ENCODE measurements around the gene CSN2.
"Not testable (repeated sequence)": the region's sequence is repeated elsewhere in the genome, so short reads cannot be mapped to it uniquely, and the experiment has no call there.

Gene CSN2, protein sequence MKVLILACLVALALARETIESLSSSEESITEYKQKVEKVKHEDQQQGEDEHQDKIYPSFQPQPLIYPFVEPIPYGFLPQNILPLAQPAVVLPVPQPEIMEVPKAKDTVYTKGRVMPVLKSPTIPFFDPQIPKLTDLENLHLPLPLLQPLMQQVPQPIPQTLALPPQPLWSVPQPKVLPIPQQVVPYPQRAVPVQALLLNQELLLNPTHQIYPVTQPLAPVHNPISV

DNA sequence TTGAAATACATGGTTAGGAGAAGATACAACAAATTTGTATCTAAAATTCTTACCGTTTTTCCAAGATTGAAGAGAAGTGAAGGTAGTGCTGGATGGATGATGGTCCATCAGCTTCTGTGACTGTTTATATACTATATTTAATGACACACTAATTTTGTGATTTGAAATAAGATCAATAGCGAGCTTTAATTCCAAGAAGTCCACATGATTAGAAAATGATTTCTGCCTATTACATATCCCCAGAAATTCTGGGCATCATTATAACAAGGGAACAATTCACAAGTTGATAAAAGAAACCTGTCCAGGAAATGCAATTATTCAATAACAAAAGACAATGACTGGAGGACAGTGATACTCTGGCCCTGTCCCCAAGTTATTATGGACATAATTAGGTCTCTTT is at the start of gene CSN2:
TSS of gene CSN2 (minus strand) at position 101 of the 400 bp plus-strand sequence. CDS start 4,733 bp downstream, outside the sequence.
- no peak for DNase-seq

DNA sequence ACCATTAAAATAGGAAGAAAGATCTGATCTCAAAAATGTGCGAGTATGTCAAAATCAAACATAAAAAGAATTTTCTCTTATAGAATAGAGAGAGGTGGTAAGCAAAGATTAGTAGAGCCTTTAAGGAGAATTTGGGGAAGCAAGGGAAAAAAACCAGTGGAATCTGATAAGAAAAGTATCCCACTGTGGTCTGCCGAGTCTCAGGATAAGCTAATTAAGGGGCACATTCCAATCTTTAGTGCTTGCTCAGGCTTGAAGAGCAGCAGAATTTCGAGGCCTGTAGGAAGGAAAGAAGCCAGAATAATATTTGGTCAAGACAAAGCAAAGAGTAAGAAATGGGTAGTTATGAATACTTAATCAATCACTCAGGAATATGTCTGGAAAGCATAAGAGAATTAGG is 43.2 kb upstream of the CSN2 start:
- no peak for DNase-seq

DNA sequence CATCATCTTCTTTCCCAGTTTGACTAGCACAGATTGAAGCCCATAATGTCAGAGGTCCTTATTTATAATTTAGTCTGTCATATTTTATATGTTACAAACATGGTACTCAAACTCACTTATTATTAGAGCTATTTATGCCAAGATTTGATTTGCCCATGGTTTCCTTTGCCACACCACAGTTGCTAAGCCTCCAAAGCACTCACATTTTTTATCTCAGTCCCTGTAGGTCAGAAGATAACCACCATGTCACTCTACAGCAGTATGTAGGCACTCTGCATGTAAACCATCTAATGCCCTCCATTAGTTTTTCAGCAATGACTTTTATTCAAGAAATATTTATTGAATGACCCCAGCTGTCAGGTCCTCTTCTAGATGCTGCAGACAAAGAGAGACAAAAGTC is 37.0 kb upstream of the CSN2 start:
- no peak for DNase-seq

DNA sequence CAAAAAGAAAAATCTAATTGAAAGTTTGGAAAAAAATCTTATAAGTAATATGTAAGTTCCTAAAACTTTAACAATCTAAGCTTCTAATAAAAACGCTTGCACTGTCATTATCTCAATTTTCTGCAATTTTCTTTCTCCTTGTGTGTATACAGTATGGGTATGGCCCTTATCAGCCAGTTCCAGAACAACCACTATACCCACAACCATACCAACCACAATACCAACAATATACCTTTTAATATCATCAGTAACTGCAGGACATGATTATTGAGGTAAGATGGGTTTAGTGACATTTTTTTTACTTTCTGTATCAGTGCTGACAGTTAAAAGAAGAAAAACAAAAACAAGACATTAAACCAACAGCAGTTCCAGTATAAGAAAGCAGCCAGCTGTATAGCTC is 35.2 kb upstream of the CSN2 start:
- no peak for DNase-seq

DNA sequence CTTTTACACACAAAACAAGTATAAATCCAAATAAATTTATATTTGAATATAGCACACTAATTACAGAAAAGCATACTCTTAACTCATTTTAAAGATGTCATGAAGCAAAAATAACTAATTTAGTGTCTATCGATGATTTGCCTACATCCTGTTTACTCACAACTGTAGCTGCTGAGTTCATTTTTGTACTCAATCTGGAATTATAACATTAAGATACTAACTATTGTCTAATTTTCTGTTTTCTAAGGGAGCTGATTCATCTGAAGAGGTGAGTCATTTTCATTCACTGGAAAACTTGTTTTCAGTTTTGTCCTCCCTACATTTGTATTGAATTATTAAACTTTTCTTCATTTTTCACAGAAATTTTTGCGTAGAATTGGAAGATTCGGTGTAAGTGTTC is 33.9 kb upstream of the CSN2 start:
- DNase-seq, result no peak

DNA sequence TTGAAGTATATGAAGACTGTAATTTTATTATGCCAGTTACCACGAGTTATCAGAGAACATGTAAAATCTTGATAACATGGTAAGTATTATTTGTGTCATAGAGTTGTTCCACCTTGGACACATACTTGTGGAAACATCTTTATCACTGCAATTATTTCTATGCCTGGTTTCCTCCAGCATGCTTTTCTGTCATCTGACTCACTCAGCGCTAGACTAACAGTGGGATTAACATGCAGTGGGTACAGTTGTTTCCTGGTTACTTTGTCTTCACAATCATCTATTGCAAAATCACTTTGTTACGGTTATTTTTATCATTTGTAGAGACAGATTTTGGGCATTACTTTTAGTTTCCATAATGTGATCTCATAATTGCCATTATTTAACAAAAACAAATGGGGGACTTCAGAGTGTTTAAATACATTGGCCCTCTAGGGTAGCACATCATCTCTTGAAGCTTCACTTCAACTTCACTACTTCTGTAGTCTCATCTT is 30.0 kb upstream of the CSN2 start, which contains the start of gene STATH:
TSS of gene STATH (plus strand) at position 441 of the 491 bp plus-strand sequence. CDS start 2,472 bp downstream, outside the sequence.
- DNase-seq, result no peak

DNA sequence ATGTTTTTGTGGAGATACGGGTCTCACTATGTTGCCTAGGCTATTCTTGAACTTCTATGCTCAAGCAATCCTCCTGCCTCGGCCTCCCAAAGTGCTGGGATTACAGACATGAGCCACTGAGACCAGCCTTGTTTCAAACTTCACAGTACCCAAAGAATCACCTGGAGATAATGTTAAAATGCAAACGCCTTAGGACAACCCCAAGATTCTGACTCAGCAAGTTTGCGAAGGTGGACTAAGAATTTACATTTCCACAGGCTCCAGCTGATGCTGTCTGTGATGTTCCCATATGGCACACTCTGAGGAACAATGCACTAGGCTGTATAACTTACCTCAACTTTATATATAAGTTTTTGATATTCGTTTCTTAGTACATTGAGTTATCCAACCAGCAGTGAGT is 29.3 kb upstream of the CSN2 start:
- DNase-seq, result no peak

DNA sequence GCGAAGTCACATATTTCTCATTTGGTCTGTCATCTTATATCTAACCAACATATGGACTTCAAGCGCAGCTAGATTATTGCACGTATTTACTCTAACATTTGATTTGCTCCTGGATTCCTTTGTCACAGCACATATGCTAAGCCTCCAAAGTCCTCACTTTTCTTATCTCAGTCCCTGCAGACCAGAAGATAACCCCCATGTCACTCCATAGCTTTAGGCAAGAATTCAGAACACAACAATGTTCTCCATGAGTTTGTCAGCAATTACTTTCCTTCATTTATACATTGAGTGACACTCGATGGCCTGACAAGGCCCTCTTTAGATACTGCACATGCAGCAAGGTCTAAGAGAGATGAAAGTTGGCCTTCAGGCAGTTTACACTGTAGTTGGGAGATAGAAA is 25.5 kb upstream of the CSN2 start:
- DNase-seq, result no peak

DNA sequence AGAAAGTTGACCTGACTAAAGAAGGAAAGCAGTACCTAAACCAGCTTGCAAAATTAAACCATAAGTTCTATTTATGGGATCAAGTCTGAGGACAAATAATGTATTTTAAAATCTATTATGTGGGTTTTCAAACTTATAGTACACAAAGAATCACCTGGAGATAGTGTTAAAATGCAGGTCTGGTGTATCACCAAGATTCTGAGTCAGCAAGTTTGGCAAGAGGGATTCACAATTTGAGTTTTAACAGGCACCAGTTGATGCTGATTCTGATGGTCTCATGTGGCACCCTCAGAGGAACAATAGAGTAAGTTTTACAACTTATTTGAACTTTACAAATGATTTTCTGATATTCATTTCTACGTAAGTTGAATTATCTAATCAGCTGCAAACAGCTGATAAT is 21.1 kb upstream of the CSN2 start:
- no peak for DNase-seq

DNA sequence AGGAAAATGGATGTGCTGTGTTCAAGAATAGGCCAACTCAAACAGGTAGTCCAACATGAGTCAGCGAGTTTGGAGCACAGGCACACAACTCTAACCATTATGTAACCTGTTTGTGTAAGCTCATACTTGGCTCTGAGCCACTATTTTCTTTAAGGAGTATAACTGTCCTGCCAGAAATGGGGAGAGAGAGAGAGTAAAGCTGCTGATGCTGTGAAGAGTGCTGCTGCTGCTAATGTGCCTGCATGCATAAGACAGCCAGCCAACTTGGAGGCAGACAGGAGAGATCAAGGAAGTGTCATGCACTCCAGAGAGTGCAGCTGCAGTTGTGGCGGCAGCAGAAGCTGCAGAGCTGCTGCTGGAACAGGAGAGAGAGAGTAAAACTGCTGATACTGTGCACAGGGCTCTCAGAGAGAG is 18.5 kb upstream of the CSN2 start:
- peak; percentile 11 for DNase-seq

DNA sequence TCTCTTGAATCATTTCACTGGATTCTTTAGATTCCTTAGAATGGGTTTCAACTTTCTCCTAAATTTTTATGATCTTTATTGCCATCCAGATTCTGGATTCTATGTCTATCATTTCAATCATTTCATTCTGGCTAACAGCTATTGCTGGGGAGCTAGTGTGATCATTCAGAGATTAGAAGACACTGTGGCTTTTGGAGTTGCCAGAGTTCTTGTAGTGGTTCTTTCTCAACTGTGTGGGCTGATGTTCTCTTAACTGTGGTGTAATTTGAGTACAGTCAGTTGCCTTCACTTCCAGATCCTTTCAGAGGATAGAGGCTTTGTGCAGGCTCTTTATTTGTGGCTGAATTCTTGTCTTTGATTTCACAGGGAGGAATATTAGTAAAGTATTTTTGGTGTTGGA is 12.1 kb upstream of the CSN2 start:
- no peak for DNase-seq

DNA sequence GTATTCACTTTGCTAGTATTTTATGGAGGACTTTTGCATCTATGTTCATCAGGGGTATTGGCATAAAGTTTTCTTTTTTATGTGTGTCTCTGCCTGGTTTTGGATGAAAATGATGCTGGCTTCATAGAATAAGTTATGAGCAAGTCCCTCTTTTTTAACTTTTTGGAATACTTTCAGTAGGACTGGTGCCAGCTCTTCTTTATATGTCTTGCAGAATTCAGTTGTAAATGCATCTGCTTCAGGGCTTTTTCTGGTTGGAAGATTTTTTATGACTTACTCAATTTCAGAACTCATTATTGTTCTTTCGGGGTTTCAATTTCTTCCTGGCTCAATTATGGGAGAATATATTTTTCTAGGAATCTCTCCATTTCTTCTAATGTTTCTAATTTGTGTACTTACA is 9.1 kb upstream of the CSN2 start:
- DNase-seq, result no peak

DNA sequence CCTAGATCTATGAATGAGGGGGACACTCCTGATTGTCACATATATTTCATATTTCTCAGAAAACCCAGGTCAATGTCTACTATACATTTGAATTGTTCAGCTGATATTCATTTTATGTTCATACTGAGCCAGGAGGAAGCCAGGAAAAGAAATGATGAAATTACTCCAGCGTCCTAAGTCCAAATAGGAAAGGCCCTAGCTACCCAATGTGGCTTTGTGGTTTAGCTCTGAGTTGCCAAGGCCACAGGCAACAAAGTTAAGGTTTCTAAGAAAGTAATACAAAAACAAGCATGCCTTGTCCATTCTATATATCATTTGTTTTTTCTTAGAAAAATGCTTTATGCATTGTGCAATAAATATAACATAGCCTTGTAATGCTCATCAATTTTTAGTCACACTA is 4.5 kb upstream of the CSN2 start:
- DNase-seq, result no peak

DNA sequence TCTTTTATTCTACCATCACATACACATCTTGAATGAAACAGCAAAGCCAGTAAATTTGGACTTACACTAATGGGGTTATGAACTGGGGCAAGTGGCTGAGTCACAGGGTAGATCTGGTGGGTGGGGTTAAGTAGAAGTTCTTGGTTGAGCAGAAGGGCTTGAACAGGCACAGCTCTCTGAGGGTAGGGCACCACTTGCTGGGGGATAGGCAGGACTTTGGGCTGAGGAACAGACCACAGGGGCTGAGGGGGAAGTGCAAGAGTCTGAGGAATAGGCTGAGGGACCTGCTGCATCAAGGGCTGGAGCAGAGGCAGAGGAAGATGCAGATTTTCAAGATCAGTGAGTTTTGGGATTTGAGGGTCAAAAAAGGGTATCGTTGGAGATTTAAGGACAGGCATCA is 8.3 kb downstream of the CSN2 start:
- DNase-seq, result no peak

DNA sequence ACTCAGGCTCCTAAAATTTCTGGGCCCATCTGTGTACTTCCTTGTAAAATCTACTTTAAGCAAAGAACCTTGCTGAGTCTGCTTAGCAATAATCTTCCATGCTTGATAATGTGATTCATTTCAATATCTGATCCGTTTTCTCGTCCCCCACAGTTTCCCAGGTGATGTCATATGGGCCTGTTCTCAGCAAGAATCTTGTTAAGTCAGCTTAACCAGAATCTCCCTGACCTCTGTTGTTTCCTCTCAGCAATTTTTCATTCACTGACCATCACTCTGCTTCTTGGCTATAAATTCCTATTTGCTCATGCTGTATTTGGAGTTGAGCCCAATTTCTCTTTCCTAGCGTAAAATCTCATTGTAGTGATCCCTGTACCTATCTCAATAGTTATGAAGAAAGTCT is 13.9 kb downstream of the CSN2 start:
- peak; percentile 3 for DNase-seq

DNA sequence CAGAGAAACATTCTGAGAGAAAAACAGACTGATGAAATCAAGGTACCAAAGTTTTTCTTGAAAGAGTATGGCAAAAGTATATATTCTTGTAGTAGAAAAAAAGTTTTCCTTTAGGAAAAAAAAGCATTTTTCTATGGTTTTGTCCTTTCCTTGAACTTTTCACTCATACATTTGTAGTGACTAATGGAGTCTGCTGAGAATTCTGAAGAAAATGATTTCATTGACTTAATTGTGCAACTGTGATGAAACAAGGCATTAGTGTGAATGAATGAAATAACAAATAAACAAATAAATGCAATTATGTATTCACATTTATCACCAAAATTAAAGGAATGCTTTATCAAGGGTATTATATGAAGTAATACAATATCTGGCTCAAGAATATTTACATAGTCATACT is 29.0 kb downstream of the CSN2 start:
- peak; percentile 23 for DNase-seq

DNA sequence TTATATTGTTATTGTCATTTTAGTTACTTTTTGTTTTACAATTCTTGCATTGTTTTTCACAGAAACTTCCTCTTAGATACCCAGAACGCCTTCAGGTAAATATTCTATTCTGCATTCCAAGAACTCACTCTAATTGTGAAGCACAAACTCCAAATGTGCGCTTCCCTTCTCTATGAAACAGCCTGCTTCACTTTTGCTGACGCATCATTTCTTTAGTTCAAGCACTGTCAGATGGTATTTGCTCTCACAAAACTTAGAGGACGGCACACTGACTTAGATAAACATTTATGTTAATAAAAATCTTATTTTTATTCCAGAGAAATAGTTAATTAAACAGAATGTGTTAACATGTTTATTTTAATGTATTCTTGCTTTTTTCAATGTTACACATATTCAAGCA is 31.4 kb downstream of the CSN2 start:
- DNase-seq, result no peak

DNA sequence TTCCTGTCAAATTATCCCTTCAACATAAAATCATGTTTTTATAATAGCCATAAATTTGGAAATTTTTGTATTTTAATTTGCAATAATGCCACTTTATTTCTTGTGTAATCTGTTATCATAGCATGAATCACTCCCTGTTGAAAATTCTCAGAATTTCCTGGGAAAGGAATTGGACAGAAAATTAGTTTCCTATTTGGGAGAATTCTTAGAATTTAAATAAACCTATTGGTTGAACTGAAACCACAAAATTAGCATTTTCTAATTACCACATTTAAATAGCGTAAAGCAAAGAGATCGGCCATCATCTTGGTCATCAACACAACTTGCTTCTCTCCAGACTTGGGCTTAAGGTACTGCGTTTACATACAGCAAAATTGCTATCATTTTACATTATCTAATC is 34.8 kb downstream of the CSN2 start, which contains the start of gene CSN1S1:
TSS of gene CSN1S1 (plus strand) at position 301 of the 400 bp plus-strand sequence. CDS start 1,488 bp downstream, outside the sequence.
- DNase-seq, result no peak

DNA sequence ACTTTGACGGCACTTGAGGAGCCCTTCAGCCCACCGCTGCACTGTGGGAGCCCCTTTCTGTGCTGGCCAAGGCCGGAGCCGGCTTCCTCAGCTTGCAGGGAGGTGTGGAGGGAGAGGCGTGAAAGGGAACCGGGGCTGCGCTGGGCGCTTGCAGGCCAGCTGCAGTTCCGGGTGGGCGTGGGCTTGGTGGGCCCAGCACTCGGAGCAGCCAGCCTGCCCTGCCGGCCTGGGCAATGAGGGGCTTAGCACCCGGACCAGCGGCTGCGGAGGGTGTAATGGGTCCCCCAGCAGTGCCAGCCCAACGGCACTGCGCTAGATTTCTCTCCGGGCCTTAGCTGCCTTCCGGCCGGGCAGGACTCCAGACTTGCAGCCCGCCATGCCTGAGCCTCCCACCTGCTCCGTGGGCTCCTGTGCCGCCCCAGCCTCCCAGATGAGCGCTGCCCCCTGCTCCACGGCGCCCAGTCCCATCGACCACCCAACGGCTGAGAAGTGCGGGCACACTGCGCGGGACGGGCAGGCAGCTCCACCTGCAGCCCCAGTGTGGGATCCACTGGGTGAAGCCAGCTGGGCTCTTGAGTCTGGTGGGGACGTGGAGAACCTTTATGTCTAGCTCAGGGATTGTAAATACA is 41.6 kb downstream of the CSN2 start:
- DNase-seq, result not testable (repeated sequence)

DNA sequence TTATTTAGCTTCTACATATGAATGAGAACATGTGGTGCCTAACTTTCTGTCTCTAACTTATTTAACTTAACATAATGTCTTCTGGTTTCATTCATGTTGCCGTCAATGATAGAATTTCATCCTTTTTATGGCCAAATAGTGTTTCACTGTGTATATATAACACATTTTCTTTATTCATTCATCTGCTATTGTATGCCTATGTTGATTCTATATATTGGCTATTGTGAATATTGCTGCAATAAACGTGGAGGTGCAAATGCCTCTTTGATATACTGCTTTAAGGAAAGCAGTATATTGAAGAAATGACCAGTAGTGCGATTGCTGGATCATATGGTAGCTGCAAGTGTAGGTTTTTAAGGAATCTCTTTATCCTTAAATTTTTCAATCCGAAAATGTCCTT is 44.7 kb downstream of the CSN2 start:
- no peak for DNase-seq

DNA sequence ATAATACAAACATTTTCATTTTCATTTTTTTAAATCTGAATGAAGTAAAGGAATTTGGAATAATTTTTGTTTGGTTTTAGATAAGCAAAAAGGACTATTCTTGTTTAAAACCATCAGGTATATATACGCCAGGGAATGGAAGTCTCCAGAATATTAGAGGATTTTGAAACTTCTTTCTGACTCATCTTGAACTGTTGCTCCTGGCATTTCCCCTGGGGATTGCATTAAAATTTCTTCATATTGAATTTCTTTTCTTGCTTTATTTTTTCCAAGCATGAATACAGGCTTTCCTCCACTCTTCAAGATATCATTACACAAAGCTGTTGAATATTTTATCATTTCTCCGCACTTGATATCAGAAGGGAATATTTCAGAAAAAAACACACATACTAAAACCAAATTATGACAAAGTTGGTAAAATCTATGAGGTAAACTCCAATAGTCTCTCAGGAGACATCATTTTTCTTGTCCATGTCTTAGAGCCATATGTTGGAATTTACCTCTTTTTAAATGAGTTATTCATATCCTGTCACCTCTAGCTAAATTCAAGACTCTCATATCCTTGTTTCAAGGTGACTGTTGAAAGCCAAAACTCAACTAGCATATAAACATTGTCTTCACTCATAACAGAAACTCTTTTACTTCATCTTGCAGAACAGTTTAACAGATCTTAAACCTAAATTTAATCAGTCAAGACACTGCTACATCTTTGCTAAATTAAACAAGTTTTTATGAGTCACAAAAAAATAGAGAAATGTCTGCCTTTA is 55.3 kb downstream of the CSN2 start:
- peak; percentile 61 for DNase-seq

DNA sequence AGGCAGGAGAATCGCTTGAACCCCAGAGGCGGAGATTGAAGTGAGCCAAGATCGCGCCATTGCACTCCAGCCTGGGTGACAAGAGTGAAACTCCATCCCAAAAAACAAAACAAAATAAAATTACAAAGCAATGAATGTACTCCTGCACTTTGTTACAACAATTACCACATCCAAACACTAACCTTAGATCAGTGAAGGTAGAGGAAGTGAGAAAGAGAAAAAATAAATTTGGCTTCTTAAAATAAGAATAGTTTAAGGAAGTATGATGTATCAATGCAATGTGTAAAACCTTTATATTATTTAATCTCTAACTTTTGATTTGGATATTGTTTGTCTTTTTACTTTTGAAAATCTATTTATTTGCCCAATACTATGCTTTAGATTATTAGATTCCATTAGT is 56.3 kb downstream of the CSN2 start:
- no peak for DNase-seq

DNA sequence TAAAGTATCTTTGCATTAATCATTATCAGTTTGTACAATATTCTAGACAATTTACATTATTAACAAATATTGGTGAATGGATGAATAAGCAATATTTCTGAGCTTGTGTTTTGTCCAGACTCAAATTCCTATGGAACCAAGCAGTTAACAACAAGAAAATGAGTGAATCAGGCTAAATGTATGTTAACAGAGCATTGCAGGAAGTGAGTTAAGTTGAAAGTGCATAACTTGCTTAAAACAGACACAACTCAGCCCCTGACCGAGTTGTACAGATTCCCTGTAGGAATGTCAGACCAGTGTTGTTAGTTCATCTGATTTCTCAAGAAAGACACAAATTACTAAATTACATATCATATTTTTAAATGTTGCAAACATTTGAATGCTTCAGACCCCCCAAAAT is 58.4 kb downstream of the CSN2 start:
- peak; percentile 61 for DNase-seq

Data from fibroblast of skin of right biceps (primary cell).